ENCODE data around the gene SPACA6.

GRCh38 chr19:51724543-51724942 is 31.4 kb downstream of the SPACA6 start:
- TF ChIP-seq CTCF (IDR thresholded peaks at IDR 0.05) (no peak), ZFX (IDR thresholded peaks at IDR 0.05; ENCODE audit: borderline replicate concordance) (no peak)
